NCI-H2227 (cell line): ENCODE measurements around the gene CDH6.
A peak's percentile ranks its signal among the peaks of the same experiment; 100 is the strongest.

Experiments used
- DNase-seq: peaks from one replicate; lab custom pipeline; 2025; ENCODE audit not compliant: unreplicated experiment; lab: John Stamatoyannopoulos, UW

The CDH6 gene

GRCh38 chr5:31244921-31245320 lies 51.4 kb downstream of the CDH6 start:
- DNase-seq = no peak

DNA sequence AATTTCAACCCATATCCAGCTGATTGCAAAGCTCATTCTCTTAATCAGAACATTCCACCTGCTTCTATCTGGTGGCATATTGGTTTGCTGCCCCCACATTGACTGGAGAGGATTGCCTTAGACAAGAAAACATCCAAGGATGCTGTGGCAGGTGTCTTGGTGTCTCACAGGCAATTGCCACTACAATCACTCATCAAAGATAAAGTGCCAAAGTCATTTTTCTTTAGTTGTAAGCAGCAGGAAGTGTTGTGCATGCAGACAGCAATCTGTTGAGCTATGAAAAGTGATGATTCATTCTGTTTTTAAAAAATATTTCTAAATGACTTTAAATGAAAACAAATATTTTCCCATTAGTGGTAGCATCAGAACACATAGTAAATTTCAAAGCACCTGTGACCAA lies 53.9 kb downstream of the CDH6 start:
- DNase-seq = no peak

- no peak for DNase-seq
Measured at GRCh38 chr5:31250201-31250600, 56.7 kb downstream of the CDH6 start.

- DNase-seq = no peak
Measured at GRCh38 chr5:31251032-31251431, 57.5 kb downstream of the CDH6 start.

- DNase-seq = no peak
Measured at GRCh38 chr5:31255041-31255440, 61.6 kb downstream of the CDH6 start.

GRCh38 chr5:31268256-31268655 lies 74.8 kb downstream of the CDH6 start:
- no peak for DNase-seq

- no peak for DNase-seq
Measured at GRCh38 chr5:31268686-31269085, 75.2 kb downstream of the CDH6 start.

GRCh38 chr5:31269259-31269658 lies 75.8 kb downstream of the CDH6 start:
- DNase-seq = no peak

DNA sequence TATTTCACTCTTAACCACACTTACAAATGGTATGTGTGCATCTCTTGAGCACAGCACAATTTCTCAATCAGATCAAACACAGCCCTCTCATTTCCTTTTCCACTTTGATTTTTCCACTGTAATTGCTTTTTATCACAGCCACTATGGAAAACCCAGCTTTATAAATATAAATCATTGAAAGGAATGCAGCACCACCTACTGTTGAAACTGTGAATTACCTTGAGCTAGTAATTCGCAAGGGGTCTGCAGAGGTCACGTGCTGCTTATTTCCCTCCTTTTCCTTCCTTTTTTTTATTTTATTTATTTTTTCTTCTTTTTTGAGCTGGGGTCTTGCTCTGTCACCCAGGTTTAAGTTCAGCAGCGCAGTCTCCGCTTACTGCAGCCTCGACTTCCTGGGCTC lies 76.9 kb downstream of the CDH6 start:
- DNase-seq = no peak

DNA sequence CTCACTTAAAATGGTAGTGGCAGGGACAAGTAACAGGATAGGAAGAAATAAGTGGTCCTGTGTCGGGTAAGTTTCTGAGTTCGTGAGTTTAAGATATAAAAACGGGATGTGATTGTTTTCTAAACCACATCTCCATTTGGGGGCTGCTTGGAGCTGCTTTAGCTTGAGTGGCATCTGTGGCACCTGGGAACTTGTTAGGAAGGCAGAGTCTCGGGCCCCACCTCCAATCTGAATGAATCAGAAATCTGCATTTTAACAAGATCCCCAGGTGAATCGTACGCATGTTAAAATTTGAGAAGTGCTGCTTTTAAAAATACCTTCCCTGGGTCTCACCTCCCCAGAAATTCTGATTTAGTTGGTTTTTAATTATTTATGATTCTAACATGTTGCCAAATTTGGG lies 78.1 kb downstream of the CDH6 start:
- no peak for DNase-seq

DNA sequence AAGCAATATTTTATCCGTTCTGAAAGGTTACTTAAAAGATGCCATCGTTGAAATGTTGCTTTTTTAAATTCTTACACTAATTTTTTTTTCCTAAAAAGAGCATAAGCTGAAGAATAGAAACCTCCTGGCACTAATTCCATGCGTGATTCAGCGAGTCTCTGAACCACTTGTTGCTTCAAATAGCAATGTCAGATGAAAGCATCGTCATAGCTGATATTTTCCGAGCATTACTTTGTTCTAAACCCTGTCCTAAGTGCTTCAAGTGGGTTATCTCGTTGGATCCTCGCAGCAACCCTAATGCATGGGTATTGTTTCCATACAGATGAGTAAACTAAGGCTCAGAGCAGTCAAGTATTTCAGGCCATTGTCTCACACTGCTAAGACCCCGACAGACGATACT lies 79.7 kb downstream of the CDH6 start:
- DNase-seq = no peak

DNA sequence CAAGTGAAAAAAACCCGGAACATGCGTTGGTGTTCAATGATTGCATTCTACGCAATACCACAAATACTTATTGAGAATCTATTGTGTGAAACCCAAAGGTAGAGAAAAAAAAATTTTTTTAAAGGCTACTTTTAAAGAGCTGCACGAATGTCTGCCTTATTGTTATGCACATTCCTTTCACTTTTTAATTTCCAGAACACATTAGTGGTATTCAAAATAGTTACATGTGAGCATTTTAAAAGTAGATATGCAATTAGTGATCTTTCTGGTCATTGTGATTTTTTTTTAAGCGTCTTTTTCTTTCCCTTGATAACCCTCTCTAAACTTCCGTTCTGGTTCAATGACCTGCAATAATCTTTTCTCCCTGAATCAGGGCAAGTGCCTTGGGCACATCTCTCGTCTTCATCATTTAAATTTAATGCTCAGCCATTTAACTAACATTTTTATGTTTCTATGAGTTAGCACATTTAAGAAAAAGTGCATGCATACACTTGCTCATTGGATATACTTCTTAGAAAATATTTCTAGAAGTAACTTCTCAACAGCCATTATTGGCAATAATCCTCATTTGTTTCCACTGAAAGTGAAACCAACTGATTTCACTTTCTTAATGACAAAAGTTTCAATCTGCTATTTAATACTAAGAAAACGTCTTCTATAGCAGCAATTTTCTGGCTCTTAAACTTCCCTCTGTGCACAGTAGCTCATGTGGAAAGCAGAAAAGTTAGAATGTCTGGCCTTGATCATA lies 80.3 kb downstream of the CDH6 start:
- DNase-seq = no peak

- DNase-seq = no peak
Measured at GRCh38 chr5:31280210-31280609, 86.7 kb downstream of the CDH6 start.

GRCh38 chr5:31283326-31283725 lies 89.8 kb downstream of the CDH6 start:
- DNase-seq = no peak

DNA sequence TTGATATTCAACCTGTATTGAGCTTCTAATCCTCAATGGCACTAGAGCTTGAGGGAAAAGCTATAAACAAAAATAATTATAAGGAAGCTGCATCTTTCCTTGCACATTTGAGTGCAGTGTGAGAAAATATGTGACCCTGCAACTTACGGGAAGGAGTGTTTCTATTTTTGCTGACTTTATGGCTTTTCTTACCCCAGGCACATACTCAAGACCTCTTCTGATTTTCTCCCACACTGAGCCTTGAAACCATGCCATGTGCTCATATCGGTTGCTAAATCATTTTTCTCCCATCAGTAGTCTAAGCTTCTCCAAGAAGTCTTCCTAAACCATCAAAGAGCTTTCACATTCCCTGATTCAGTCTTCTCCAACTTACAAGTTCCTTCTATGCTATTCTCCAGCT lies 91.5 kb downstream of the CDH6 start:
- DNase-seq = no peak

DNA sequence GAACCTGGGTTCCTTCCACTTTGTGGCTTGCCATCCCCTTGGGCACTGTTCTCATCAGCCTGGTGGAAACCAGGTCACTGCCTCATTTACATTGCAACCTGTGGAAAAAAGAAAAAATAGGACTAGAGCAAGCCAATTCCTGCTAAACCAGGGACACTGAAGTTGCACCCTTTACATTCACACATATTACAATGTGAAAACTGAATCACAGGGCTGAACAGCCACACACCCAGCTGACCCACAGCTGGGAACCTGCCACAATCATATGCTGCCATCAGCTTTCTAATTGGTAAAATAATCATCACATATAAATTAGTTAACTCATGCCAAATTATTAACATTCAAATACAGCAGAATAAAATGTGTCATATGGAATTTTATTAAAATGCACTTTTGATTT lies 94.5 kb downstream of the CDH6 start:
- no peak for DNase-seq

- DNase-seq = no peak
Measured at GRCh38 chr5:31289429-31289828, 95.9 kb downstream of the CDH6 start.

GRCh38 chr5:31291323-31291854 lies 97.9 kb downstream of the CDH6 start:
- DNase-seq = peak; percentile 26

GRCh38 chr5:31300501-31300900 lies 107.0 kb downstream of the CDH6 start:
- no peak for DNase-seq

DNA sequence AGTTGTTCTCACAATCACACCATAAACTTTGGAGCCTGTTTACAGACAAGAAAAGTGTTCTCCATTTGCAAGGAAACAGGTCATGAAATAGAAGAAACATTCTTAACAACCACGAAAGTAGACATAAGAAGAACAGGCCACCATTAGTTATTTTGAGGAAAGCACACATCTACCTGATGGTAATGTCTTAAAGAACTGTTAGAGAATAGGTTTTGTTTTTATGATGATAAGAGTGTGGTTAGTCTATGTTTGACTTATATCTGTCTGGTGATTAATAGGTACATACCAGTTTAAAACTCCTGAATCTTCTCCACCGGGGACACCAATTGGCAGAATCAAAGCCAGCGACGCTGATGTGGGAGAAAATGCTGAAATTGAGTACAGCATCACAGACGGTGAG lies 108.3 kb downstream of the CDH6 start:
- no peak for DNase-seq

DNA sequence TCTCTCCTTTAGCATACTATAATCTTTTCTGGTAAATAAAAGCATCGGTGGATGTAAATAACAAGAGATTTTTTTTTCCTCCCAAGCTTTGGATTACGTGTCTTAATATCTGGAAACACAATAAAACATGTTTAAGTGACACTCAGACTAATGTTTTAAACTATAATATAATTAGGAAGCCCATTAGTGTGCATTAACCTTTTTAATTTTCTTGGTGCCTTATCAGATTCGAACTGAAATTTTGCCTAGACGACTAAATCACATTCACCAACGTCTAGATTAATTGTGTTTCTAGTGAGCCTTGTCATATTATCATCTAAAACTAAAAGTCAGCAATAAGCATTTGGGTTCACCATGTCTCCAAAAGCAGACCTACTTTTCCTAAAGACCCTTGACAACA lies 110.2 kb downstream of the CDH6 start:
- DNase-seq = no peak

GRCh38 chr5:31317665-31318064 lies 124.2 kb downstream of the CDH6 start:
- DNase-seq = no peak

DNA sequence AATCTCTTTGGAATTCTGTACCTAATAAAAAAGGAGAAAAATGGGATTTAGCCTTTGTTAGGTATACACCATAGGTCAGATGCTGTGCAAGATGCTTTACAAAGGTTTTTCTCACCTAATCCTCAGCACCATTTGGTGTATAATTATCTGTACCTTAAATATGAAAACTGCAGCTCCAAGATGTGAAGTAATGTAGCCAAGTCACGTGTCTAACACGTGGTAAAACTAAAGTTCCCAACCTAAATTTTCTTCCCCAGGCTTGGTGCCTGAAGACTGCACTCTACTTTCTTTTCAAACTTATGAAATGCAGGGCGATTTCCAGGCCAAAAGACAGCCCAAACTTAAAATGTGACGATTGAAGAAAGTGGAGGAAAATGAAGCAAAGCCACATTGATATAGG lies 125.8 kb downstream of the CDH6 start:
- DNase-seq = no peak
